Hematopoietic multipotent progenitor cell treated with erythropoietin and hydrocortisone succinate and interleukin-3 and kit ligand, for 17 days (in vitro differentiated cells): ENCODE measurements around the gene TOP2B.

Experiments
- DNase-seq: peaks from one replicate; pipeline ENCODE4 v3.0.0-alpha.2; 2015; ENCODE audit warnings: low spot score

Gene TOP2B, protein sequence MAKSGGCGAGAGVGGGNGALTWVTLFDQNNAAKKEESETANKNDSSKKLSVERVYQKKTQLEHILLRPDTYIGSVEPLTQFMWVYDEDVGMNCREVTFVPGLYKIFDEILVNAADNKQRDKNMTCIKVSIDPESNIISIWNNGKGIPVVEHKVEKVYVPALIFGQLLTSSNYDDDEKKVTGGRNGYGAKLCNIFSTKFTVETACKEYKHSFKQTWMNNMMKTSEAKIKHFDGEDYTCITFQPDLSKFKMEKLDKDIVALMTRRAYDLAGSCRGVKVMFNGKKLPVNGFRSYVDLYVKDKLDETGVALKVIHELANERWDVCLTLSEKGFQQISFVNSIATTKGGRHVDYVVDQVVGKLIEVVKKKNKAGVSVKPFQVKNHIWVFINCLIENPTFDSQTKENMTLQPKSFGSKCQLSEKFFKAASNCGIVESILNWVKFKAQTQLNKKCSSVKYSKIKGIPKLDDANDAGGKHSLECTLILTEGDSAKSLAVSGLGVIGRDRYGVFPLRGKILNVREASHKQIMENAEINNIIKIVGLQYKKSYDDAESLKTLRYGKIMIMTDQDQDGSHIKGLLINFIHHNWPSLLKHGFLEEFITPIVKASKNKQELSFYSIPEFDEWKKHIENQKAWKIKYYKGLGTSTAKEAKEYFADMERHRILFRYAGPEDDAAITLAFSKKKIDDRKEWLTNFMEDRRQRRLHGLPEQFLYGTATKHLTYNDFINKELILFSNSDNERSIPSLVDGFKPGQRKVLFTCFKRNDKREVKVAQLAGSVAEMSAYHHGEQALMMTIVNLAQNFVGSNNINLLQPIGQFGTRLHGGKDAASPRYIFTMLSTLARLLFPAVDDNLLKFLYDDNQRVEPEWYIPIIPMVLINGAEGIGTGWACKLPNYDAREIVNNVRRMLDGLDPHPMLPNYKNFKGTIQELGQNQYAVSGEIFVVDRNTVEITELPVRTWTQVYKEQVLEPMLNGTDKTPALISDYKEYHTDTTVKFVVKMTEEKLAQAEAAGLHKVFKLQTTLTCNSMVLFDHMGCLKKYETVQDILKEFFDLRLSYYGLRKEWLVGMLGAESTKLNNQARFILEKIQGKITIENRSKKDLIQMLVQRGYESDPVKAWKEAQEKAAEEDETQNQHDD (N-terminal part only)

DNA sequence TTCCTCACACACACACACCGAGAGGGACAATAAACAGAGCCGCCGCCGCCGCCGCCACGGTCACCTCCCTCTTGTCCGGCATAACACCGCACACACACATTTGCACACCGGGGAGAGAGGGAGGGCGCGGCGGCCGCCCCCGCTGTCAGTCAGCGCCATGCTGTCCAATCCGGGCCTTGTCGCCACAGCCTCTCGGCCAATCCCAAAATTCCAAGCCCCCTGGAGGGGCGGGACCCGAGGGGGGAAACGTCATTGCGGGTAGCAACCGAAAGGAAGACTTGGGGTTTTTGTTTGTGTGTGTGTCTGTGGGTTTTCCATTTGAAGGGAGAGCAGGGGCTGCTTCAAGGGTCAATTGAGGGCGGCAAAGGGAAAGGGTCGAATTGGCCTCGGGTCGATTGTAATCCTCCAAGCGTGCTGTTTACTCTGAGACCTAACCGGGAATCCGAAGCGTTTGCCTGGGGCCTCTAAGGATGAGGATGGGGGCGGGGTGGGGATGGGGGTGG is at the start of gene TOP2B:
Gene TOP2B, minus strand, starts transcription at position 96 of the 503 bp plus-strand sequence. CDS start 610 bp downstream, outside the sequence.
- peak; percentile 97 for DNase-seq

DNA sequence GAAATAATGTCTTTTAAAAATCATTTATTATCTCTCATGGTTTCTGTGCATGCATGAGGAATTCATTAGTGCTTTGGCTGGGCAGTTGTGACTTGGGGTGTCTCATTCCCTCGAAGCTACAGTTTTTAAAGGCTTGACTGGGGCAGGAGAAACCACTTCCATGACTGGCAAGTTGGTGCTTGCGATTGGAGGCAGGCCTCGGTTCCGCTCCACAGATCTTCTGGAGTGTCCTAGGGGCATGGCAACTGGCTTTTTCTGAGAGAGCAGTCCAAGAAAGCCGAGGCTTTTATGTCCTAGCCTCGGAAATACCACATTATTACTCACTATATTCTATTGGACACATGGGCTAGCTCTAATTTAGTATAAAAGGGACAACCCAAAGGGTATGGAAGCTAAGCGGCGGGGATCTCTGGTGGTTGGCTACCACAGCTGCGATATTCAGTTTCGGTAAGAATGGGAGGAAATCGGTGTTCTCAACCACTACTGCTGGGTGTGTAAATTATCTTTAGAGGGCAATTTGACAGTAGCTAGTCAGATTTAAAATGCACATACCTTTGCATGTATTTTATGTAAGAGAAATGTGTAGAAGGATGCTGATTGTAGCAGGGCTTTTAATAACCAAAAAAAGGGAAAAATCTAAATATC is 48.8 kb upstream of the TOP2B start:
- DNase-seq: no peak

DNA sequence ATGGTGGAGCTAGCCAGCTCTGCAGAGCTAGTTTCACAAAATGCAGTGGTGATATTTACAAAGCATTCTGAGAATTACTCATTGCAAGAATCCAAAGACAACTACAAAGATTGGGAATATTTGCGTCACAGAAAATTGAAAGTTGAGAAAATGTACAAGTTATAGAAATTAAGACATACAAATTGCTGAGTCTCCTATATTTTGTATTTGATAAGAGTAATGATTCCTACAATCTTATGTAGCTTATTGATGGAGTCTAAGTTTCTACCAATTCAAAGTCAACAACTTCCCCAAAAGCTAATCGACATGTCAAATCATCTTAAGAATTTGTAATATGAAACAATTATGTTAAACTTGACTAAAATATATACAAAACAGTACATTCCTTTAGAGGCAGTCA is 46.4 kb upstream of the TOP2B start:
- DNase-seq: no peak

DNA sequence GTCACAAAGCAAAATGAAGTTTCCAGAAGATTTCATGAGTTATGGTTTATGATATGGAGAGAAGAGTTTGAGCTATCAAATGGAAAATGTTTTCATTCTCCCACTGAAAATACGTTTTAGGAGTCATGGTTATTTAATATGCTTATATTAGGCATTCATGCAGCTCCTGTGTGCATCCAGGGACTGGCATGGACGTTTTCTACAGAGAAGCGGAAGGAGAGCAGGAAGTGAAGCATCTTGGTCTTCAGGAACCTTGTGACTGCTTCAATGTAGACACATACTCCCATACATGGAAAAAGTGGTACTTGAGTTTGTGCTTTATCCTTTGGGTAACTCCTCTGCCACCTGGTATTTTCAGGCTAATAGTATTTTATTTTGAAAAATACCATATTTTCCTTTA is 43.3 kb upstream of the TOP2B start:
- no peak for DNase-seq

DNA sequence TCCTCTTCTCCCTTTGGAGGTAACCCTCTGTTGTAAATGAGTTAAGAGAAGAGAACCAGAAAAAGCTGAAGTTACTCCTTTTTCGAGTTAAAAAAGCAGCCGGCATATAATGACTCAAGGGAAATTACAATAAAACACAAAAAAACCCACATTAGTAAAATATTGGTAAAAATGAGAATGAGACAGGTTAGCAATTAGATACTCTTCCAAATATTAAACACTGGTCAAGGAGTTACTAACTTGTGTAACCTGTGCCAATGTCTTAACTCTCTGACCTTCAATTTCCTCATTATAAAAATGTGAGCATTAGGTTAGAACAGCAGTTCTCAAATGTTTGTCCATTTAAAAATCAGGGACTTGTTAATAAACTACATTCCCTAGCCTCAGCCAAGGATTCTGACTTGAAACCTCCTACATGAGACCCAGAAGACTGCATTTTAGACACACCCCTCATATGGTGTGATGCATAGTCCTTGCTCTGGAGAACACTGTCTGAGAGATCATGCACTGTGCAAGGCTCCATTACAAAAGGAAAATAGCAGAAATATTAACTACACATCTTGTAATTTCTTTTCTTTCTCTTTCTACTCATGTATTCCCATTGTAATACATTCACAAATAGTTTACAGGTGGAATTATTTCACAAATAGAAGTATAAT is 42.7 kb upstream of the TOP2B start:
- DNase-seq: no peak

DNA sequence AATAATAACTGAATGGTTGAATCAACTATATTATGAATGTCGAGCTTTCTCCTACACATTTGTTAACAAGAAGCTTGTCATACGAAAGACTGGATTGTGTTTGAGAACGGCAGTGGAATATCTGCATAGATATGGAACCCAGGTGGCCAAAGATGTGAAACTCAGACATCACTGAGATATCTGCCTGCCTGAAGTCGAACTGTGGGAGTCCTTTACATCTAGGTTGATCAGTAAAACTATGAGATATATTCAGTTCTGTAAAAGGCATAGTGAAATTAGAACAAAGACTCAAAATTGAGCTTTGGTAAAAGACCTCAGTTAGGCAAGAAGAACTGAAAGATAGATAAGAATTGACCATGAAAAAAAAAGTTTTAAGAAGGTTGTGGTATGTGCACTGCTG is 41.5 kb upstream of the TOP2B start:
- no peak for DNase-seq

DNA sequence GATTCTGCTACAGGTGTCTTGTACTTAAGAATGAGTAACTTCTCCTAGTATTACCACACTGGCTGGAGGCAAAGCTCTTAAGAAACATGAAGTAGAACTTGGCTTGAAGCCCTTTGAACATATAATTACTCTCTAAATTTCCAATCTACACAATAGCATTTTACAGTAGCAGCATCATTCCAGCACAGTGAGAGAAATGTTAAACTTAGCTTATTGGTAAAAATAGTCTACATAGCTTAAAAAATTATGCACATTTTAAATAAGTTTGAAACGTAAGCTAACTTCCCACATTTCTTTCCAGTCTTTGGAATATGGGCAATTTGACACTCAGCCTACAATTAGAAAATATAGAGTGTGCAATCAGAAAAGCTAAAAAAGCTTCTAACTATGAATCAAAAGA is 32.8 kb upstream of the TOP2B start:
- DNase-seq: no peak

DNA sequence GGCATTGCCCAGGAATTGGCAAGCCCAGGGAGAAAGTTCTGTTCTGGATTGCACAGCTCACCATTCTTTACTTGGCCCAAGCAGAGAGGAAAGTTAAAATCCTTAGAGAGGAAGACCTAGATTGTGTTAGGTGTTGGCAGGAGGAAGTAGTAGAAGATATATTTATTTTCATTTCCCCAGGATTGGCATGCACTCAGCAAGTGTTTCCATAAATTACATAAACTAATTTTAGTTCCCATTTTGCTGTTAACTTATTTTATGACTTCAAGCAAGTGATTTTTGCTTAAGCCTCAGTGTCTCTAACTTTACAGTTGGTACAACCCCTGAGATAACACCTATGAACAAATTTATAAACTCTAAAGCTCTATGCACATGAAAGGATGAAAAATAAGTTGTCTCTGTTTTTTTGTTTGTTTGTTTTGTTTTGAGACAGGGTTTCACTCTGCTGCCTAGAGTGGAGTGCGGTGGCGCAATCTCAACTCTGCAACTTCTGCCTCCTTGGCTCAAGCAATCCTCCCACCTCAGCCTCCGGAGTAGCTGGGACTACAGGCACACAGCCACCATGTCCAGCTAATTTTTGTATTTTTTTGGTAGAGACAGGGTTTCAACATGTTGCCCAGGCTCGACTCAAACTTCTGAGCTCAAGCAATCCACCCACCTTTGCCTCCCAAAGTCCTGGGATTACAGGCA is 31.2 kb upstream of the TOP2B start:
- no peak for DNase-seq

DNA sequence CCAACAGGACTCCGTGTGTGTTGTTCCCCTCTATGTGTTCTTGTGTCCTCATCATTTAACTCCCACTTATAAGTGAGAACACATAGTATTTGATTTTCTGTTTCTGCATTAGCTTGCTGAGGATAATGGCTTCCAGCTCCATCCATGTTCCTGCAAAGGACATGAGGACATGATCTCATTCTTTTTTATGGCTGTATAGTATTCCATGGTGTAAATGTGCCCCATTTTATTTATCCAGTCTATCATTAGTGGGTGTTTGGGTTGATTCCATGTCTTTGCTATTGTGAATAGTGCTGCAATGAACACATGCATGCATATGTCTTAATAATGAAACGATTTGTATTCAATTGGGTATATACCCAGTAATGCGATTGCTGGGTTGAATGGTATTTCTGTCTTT is 28.5 kb upstream of the TOP2B start:
- DNase-seq: no peak

DNA sequence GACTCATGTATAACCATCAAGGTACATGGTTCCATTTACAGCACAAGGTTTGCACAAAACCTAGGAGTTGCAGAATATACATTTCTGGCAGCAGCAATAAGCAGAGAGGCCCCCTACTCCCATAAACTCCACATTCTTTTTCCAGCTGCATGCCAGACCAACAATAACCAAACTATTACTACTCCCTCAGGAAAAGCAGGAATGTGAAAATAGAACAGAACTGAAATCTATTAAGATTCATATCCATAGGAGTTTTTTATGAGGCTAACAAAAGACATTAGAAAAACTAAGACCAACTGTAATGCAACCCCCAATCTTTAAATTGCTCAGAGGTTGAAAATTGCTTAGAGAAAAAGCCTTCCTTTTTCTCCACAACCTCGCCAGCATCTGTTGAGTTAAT is 27.6 kb upstream of the TOP2B start:
- no peak for DNase-seq

DNA sequence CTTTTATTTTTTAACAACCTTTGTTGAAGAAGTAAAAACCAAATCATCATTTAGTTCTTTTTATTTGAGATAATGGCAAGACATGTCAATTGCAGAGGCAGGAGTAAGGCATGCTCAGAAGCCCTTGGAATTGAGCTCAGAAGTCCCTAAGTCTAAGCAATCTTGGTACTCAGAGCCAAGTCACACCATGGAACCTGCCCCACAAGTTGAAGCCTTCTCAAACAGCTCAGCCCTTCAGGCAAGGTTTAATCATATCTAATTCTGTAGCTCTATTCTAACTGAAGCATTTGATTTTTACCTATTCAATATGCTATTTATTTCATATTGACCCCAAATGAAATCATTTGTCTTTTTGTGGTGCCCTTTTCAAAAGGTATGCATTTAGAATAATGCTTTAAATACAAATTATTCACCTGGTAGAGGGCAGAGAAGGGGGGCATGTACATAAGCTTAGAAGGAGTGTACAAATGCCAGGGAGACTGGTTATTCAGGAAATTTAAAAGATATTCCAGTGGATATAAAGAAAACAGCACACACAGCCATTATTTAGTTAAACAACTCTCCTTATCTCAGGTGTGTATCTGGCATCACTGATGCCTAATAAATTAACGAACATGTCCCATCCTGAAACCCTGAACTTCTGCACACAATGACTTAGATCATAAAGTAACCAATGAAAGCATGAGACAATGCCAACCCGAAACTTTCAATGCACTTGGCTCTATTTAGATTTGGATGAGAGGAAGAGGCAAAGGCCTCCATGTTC is 26.2 kb upstream of the TOP2B start:
- DNase-seq: no peak

DNA sequence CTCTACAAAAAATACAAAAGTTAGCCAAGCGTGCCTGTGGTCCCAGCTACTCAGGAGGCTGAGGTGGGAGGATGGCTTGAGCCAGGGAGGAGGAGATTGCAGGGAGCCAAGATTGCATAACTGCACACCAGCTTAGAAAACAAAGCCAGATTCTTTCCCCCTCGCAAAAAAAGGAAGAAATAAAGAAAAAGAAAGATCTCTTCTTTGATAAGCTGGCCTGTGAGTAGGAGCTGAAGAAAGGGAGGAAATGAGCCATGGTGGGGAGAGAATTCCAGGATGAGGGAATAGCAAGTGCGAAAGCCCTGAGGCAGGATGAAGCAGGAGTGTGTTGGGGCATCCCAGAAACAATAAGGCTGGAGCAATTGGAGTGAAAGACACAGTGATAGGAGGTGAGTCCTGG is 24.5 kb upstream of the TOP2B start:
- DNase-seq: no peak

DNA sequence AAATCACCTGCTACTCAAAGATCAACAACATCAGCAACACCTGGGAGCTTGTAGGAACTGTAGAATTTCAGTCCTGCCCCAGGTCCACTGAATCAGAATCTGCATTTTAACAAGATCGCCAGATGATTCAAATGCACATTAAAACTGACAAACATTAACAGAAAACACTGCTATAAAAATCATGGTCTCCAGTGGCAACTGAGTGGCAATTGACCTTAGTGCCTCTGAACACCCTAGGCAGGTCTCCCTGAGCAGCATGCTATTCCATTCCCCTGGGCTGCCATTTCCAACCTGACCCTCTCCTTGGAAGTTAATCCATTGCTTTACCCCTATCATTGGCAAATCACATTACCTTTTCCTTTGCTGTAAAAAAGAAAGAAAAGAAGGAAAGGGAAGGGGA is 23.0 kb upstream of the TOP2B start:
- DNase-seq: no peak

DNA sequence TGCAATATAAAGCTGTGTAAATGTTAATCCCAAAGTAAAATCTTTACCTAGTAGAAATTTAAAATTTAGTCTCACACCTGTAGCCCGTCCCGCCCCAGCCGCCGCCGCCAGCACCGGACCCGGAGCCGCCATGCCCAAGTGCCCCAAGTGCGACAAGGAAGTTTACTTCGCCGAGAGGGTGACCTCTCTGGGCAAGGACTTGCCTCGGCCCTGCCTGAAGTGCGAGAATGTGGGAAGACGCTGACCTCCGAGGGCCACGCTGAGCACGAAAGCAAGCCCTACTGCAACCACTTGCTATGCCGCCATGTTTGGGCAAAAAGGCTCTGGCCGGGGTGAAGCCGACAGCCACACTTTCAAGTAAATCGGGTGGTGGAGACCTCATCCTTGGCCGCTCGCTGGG is 22.1 kb upstream of the TOP2B start:
- no peak for DNase-seq

DNA sequence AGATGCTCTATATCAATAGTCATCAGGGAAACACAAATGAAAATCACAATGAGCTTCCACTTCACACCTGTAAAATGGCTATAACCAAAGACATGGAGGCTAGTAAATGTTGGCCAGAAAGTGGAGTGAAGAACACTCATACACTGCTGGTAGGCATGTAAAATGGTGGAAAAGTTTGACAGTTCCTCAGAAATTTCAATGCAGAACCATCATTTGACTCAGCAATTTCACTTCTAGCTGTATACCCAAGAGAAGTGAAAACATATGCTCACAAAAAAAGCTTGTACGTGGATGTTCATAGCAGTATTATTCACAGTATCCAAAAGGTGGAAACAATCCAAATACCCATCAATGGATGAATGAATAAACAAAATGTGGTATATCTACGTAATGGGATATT is 19.2 kb upstream of the TOP2B start:
- no peak for DNase-seq

DNA sequence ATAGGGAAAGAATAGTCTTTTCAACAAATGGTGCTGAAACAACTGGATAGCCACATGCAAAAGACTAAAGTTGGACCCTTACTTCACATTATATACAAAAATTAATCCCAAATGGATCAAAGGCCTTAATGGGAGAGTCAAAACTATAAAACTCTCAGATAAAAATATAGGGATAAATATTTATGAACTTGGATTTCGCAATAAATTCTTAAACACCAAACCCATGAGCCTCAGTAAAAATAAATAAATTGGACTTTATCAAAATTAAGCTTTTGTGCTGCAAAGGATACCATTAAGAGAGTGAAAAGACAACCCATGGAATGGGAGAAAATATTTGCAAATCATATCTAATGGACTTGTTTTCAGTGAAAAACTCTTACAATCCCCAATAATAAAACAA is 18.7 kb upstream of the TOP2B start:
- no peak for DNase-seq

DNA sequence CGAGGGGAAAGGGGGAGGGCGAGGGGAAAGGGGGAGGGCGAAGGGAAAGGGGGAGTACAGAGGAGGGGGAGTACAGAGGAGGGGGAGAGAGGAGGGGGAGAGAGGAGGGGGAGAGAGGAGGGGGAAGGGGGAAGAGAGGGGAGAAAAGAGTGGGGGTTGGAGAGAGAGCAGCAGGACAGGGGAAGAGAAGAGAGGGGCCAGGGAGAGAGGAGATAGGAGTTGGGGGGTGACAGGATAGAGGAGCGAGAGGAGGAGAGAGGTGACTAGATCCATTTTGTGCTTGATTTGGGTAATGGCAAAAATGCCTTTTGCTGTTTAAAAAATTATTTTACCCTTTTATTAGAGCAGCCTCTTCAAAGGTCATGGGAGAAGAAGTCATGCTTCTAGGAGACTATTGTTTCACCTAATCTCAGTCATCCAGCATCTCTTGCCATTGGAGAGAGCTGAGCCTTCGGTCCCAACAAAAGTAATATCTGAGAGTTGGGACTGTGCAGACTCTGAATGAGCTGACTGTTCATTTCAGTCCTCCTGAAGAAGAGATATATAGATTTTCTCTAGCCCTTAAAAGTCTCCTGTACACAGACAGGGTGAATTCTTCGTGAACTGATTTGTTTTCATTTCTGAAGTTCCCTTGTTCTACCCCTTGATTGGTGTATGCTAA is 15.1 kb upstream of the TOP2B start:
- DNase-seq: no peak

DNA sequence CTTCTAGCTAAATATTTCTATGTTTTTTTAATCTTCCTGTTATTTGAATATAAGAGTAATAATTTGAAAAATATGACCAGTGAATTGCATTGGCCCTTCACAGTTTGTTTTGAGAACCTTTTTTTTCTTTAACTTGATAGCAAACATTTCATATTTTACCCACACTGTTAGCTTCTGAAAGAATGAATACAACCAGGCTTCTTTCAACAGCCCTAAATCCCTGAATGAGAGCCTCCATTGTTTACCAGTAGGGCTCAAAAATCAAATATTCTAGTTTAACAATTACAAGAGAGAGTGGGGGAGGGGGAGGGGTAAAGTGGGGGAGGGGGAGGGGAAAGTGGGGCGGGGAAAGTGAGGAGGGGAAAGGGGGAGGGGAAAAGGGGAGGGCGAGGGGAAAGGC is 14.5 kb upstream of the TOP2B start:
- DNase-seq: no peak

DNA sequence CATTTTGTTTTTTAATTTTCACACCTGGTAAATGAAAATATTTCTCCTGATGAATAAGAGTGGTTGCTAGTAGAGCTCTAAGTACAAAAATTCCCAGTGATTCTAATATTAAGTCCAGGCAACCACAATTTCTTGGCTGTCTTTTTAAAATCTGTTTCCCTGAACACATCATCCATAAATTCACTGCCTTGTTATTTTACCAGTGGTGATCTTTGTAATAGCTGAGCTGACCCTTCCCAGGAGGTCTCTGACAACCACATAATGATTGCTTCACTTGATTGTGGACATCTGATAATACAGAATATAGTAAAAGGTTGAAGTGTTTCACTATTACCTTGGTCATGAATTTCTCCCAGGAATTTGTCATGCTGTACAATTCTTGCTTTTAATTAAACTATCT is 13.9 kb upstream of the TOP2B start:
- DNase-seq: no peak

DNA sequence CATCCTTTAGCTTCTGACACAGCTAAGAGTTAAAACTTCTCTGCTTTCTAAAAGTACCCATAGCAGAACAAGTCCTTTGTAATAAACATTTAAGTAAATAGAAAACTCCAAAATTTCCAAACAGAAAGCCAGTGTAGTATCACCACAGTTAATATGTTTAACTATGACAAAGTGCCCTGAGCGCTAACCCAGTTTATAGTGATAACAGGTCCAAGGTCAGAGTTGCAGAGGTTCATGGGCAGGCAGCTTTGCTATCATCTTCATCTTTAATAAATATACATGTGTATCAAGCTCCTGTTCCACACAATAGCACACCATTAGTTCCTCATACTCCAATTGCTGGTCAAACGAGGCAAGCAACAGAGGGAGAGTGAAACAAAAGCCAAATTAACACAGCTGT is 12.4 kb upstream of the TOP2B start:
- no peak for DNase-seq
